ENCODE measurements around the gene NUP188. TPM values are rescaled to one million over a fixed set of nuclear protein-coding genes. Genes with fewer than 3 reads are reported as not detected.

The NUP188 gene
- total RNA-seq, 1 experiment from 2014 or later, result 52.0 TPM

- no peak overlapping the region for H3K4me2 ChIP-seq (ENCODE audit: low read length)
- no peak overlapping the region for H3K27ac ChIP-seq (ENCODE audit: low read length)
- BruUV-seq (replicated peaks), result no TSS peak
- DNase-seq (no peak), ATAC-seq (no peak)
- H3K4me3 ChIP-seq (ENCODE audit: low read length), result no peak overlapping the region
- POLR2A ChIA-PET (ENCODE audit: unreplicated experiment), result no interaction called here
- H3K9me2 ChIP-seq (replicated peaks; ENCODE audit: low read length), result no peaks in the 10 kb centered on the region
- no peaks in the 10 kb centered on the region for H3K27me3 ChIP-seq (ENCODE audit: low read length)
- H3K9me3 ChIP-seq (ENCODE audit: low read length), result no peaks in the 10 kb centered on the region
- TF ChIP-seq EZH2 (IDR thresholded peaks at IDR 0.05; ENCODE audit: low read length, unreplicated experiment) (no peak), EZH2phosphoT487 (IDR thresholded peaks at IDR 0.05; ENCODE audit: borderline replicate concordance, low read length) (no peak), CTCF (conservative IDR thresholded peaks at IDR 0.05; ENCODE audit: low read depth, low read length) (no peak)
- H3K4me1 ChIP-seq (ENCODE audit: insufficient read depth, low read length), result peaks cover 15% of the 10 kb centered on the region; the same call in 1 of the 2 replicates
- CTCF ChIA-PET, result no interaction called here
- no peak overlapping the region for H2AFZ ChIP-seq (ENCODE audit: low read length)
- H3K9ac ChIP-seq (ENCODE audit: low read length), result no peak overlapping the region
- H3F3A ChIP-seq (ENCODE audit: low read length, unreplicated experiment), result no peaks in the 10 kb centered on the region
- H4K20me1 ChIP-seq (ENCODE audit: low read length), result no peaks in the 10 kb centered on the region
- no peaks in the 10 kb centered on the region for H3K36me3 ChIP-seq (ENCODE audit: low read depth, low read length)
- intact Hi-C loops (cut with micrococcal nuclease), result no loop called here
- H3K79me2 ChIP-seq (ENCODE audit: low read length), result peaks cover 23% of the 10 kb centered on the region
Observed at GRCh38 chr9:129030191-129030590, 82.7 kb downstream of the NUP188 start.

GRCh38 chr9:129031514-129031913, 84.0 kb downstream of the NUP188 start:
- BruUV-seq (replicated peaks), result no TSS peak
- Histone ChIP-seq H3K27me3 (ENCODE audit: low read length) (no peaks in the 10 kb centered on the region), H3K4me2 (ENCODE audit: low read length) (no peak overlapping the region), H3K27ac (ENCODE audit: low read length) (no peak overlapping the region), H3K36me3 (ENCODE audit: low read depth, low read length) (no peaks in the 10 kb centered on the region), H3K9ac (ENCODE audit: low read length) (no peak overlapping the region), H4K20me1 (ENCODE audit: low read length) (no peaks in the 10 kb centered on the region), H3K79me2 (ENCODE audit: low read length) (peaks cover 14% of the 10 kb centered on the region), H3K4me3 (ENCODE audit: low read length) (no peak overlapping the region), H2AFZ (ENCODE audit: low read length) (no peak overlapping the region), H3K9me3 (ENCODE audit: low read length) (no peaks in the 10 kb centered on the region), H3K9me2 (replicated peaks; ENCODE audit: low read length) (no peaks in the 10 kb centered on the region), H3K4me1 (ENCODE audit: insufficient read depth, low read length) (peaks cover 11% of the 10 kb centered on the region; the same call in 1 of the 2 replicates), H3F3A (ENCODE audit: low read length, unreplicated experiment) (no peaks in the 10 kb centered on the region)
- TF ChIP-seq EZH2 (IDR thresholded peaks at IDR 0.05; ENCODE audit: low read length, unreplicated experiment) (no peak), EZH2phosphoT487 (IDR thresholded peaks at IDR 0.05; ENCODE audit: borderline replicate concordance, low read length) (no peak), CTCF (conservative IDR thresholded peaks at IDR 0.05; ENCODE audit: low read depth, low read length) (no peak)
- intact Hi-C loops (cut with micrococcal nuclease), result no loop called here
- CTCF ChIA-PET, result no interaction called here
- ATAC-seq, result no peak
- POLR2A ChIA-PET (ENCODE audit: unreplicated experiment), result no interaction called here
- DNase-seq, result no peak

GRCh38 chr9:129032541-129033159, 85.2 kb downstream of the NUP188 start:
- Histone ChIP-seq H3K9me3 (ENCODE audit: low read length) (no peaks in the 10 kb centered on the region), H3K27ac (ENCODE audit: low read length) (no peak overlapping the region), H3F3A (ENCODE audit: low read length, unreplicated experiment) (no peaks in the 10 kb centered on the region), H3K4me2 (ENCODE audit: low read length) (no peak overlapping the region), H3K4me1 (ENCODE audit: insufficient read depth, low read length) (peaks cover 5% of the 10 kb centered on the region; the same call in 1 of the 2 replicates), H3K27me3 (ENCODE audit: low read length) (no peaks in the 10 kb centered on the region), H3K4me3 (ENCODE audit: low read length) (no peak overlapping the region), H4K20me1 (ENCODE audit: low read length) (no peaks in the 10 kb centered on the region), H3K9ac (ENCODE audit: low read length) (no peak overlapping the region), H3K79me2 (ENCODE audit: low read length) (peaks cover 13% of the 10 kb centered on the region), H2AFZ (ENCODE audit: low read length) (no peak overlapping the region), H3K9me2 (replicated peaks; ENCODE audit: low read length) (no peaks in the 10 kb centered on the region), H3K36me3 (ENCODE audit: low read depth, low read length) (no peaks in the 10 kb centered on the region)
- ChIA-PET CTCF (no interaction called here), POLR2A (ENCODE audit: unreplicated experiment) (no interaction called here)
- intact Hi-C loops (cut with micrococcal nuclease), result no loop called here
- DNase-seq, result no peak
- no peak for TF ChIP-seq EZH2 (IDR thresholded peaks at IDR 0.05; ENCODE audit: low read length, unreplicated experiment)
- TF ChIP-seq EZH2phosphoT487 (IDR thresholded peaks at IDR 0.05; ENCODE audit: borderline replicate concordance, low read length), result no peak
- TF ChIP-seq CTCF (conservative IDR thresholded peaks at IDR 0.05; ENCODE audit: low read depth, low read length), result no peak
- no TSS peak for BruUV-seq (replicated peaks)
- ATAC-seq, result no peak
